ENCODE results near the gene ADAMTS17. TPM values are rescaled to one million over a fixed set of nuclear protein-coding genes. Genes with fewer than 3 reads are reported as not detected.

The ADAMTS17 gene
- polyA plus RNA-seq, 2 of the 4 experiments (the other 2 are of a cell fraction) = 0.05 TPM; not detected in 1

- TF ChIP-seq SMC3 (IDR thresholded peaks at IDR 0.05) (no peak), FOXS1 (CRISPR knock-in tag; IDR thresholded peaks at IDR 0.05) (no peak), E2F6 (IDR thresholded peaks at IDR 0.05; ENCODE audit: borderline replicate concordance, low read depth) (no peak), CBX8 (IDR thresholded peaks at IDR 0.05) (no peak), RNF2 (IDR thresholded peaks at IDR 0.05; ENCODE audit: borderline replicate concordance, low read depth) (no peak), EHMT2 (IDR thresholded peaks at IDR 0.05; ENCODE audit: low read depth) (no peak), CBX2 (IDR thresholded peaks at IDR 0.05; ENCODE audit: borderline replicate concordance, low read depth) (no peak), NFE2L2 (conservative IDR thresholded peaks at IDR 0.05; ENCODE audit: low read length) (no peak), ESRRA (IDR thresholded peaks at IDR 0.05; ENCODE audit: borderline replicate concordance, low read length) (no peak), CHD4 (IDR thresholded peaks at IDR 0.05; ENCODE audit: borderline replicate concordance) (no peak)
These were observed 57.6 kb downstream of the ADAMTS17 start (continued) for GRCh38 chr15:100284191-100284590.

- Histone ChIP-seq H3K4me1 (no peaks in the 10 kb centered on the region), H3K4me3 (no peak overlapping the region), H3K27ac (no peak overlapping the region), H3K9me3 (no peaks in the 10 kb centered on the region), H3K4me2 (no peak overlapping the region)
- FAIRE-seq (no peak), ATAC-seq (no peak), DNase-seq (ENCODE audit: low read depth in 1 of 2, low spot score in 1 of 2) (no peak)
- TF ChIP-seq CHD4 (IDR thresholded peaks at IDR 0.05; ENCODE audit: borderline replicate concordance) (no peak), BHLHE40 (IDR thresholded peaks at IDR 0.05; ENCODE audit: low read depth, low read length) (no peak), HOXB13 (CRISPR knock-in tag; IDR thresholded peaks at IDR 0.05; ENCODE audit: low read depth) (no peak), SREBF2 (IDR thresholded peaks at IDR 0.05) (no peak), MYC (IDR thresholded peaks at IDR 0.05; ENCODE audit: borderline replicate concordance, low read length) (no peak), FOSB (CRISPR knock-in tag; IDR thresholded peaks at IDR 0.05) (no peak)
- 42% methylated on average over 22 of the region's 30 CpGs for WGBS (ENCODE audit: missing lambda C conversion rate)
- ChIA-PET CTCF (interaction anchor here (1.4 kb wide), 1 partner anchor 8 kb away, joined by 3 read pairs; no protein-coding TSS in a partner anchor), POLR2A (no interaction called here)
These were observed 60.5 kb downstream of the ADAMTS17 start for GRCh38 chr15:100281096-100281917.

- Histone ChIP-seq H3K4me2 (no peak overlapping the region), H3K27ac (no peak overlapping the region), H3K4me1 (no peaks in the 10 kb centered on the region), H3K4me3 (no peak overlapping the region), H3K9me3 (no peaks in the 10 kb centered on the region)
- WGBS (ENCODE audit: missing lambda C conversion rate) = 46% methylated on average over 2 of the region's 2 CpGs
- ChIA-PET POLR2A (no interaction called here), CTCF (interaction anchor here (1.4 kb wide), 1 partner anchor 9 kb away, joined by 3 read pairs; no protein-coding TSS in a partner anchor)
- DNase-seq (ENCODE audit: low read depth in 1 of 2, low spot score in 1 of 2) (no peak), ATAC-seq (no peak), FAIRE-seq (no peak)
- TF ChIP-seq SMC3 (IDR thresholded peaks at IDR 0.05) (no peak), GATA3 (IDR thresholded peaks at IDR 0.05; ENCODE audit: borderline replicate concordance) (no peak), NPAS2 (CRISPR knock-in tag; IDR thresholded peaks at IDR 0.05; ENCODE audit: borderline replicate concordance) (no peak), POLR2AphosphoS2 (conservative IDR thresholded peaks at IDR 0.05; ENCODE audit: low read length) (no peak), ZFP36 (IDR thresholded peaks at IDR 0.05; ENCODE audit: borderline replicate concordance, partially characterized antibody) (no peak), NFE2L2 (conservative IDR thresholded peaks at IDR 0.05; ENCODE audit: low read length) (no peak), EHMT2 (IDR thresholded peaks at IDR 0.05; ENCODE audit: low read depth) (no peak), JUN (IDR thresholded peaks at IDR 0.05) (no peak), RNF2 (IDR thresholded peaks at IDR 0.05; ENCODE audit: borderline replicate concordance, low read depth) (no peak)
- TF ChIP-seq, protein P1, sequence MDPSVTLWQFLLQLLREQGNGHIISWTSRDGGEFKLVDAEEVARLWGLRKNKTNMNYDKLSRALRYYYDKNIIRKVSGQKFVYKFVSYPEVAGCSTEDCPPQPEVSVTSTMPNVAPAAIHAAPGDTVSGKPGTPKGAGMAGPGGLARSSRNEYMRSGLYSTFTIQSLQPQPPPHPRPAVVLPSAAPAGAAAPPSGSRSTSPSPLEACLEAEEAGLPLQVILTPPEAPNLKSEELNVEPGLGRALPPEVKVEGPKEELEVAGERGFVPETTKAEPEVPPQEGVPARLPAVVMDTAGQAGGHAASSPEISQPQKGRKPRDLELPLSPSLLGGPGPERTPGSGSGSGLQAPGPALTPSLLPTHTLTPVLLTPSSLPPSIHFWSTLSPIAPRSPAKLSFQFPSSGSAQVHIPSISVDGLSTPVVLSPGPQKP (IDR thresholded peaks at IDR 0.05; ENCODE audit: low read depth, low read length) = no peak
- TF ChIP-seq, protein P2, sequence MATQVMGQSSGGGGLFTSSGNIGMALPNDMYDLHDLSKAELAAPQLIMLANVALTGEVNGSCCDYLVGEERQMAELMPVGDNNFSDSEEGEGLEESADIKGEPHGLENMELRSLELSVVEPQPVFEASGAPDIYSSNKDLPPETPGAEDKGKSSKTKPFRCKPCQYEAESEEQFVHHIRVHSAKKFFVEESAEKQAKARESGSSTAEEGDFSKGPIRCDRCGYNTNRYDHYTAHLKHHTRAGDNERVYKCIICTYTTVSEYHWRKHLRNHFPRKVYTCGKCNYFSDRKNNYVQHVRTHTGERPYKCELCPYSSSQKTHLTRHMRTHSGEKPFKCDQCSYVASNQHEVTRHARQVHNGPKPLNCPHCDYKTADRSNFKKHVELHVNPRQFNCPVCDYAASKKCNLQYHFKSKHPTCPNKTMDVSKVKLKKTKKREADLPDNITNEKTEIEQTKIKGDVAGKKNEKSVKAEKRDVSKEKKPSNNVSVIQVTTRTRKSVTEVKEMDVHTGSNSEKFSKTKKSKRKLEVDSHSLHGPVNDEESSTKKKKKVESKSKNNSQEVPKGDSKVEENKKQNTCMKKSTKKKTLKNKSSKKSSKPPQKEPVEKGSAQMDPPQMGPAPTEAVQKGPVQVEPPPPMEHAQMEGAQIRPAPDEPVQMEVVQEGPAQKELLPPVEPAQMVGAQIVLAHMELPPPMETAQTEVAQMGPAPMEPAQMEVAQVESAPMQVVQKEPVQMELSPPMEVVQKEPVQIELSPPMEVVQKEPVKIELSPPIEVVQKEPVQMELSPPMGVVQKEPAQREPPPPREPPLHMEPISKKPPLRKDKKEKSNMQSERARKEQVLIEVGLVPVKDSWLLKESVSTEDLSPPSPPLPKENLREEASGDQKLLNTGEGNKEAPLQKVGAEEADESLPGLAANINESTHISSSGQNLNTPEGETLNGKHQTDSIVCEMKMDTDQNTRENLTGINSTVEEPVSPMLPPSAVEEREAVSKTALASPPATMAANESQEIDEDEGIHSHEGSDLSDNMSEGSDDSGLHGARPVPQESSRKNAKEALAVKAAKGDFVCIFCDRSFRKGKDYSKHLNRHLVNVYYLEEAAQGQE (IDR thresholded peaks at IDR 0.05) = no peak
These were observed 61.9 kb downstream of the ADAMTS17 start for GRCh38 chr15:100279849-100280248.

Data from A549 (cell line).